ENCODE measurements around the gene CDNF. TPM values are rescaled to one million over a fixed set of nuclear protein-coding genes. Genes with fewer than 3 reads are reported as not detected.

The CDNF gene
- polyA plus RNA-seq, 12 donors = 2.2 to 4.8 (median 4.1) TPM; not detected in 2

- DNase-seq = no peak
These were observed 37.4 kb downstream of the CDNF start for GRCh38 chr10:14800397-14800796.

GRCh38 chr10:14798636-14799035 is 39.2 kb downstream of the CDNF start:
- peak; percentile 25 for DNase-seq

- no peak for DNase-seq
These were observed 49.9 kb downstream of the CDNF start for GRCh38 chr10:14787938-14788337.

GRCh38 chr10:14784459-14785055 is 53.3 kb downstream of the CDNF start:
- no peak for DNase-seq

GRCh38 chr10:14782691-14783363 is 55.0 kb downstream of the CDNF start:
- DNase-seq = no peak

GRCh38 chr10:14781763-14782162 is 56.1 kb downstream of the CDNF start:
- DNase-seq = no peak

- peak; percentile 67 for DNase-seq
These were observed 58.7 kb downstream of the CDNF start for GRCh38 chr10:14779001-14779651.

GRCh38 chr10:14776546-14776945 is 61.3 kb downstream of the CDNF start:
- no peak for DNase-seq

GRCh38 chr10:14775656-14776055 is 62.2 kb downstream of the CDNF start:
- no peak for DNase-seq

- DNase-seq = no peak
These were observed 63.0 kb downstream of the CDNF start, which contains the start of gene FAM107B for GRCh38 chr10:14774797-14775196. Gene FAM107B, minus strand, starts transcription at chr10:14774897. Its CDS starts 234 bp downstream, at chr10:14774663.

GRCh38 chr10:14774214-14774580 is 63.6 kb downstream of the CDNF start:
- no peak for DNase-seq

GRCh38 chr10:14773551-14774213 is 64.2 kb downstream of the CDNF start:
- DNase-seq = no peak

- DNase-seq = no peak
These were observed 65.4 kb downstream of the CDNF start for GRCh38 chr10:14772399-14772798.

- no peak for DNase-seq
These were observed 66.9 kb downstream of the CDNF start for GRCh38 chr10:14770927-14771326.

Other genes with a start within 250 kb of the CDNF start
- gene FAM107B, start 63.1 kb downstream of the CDNF start, polyA plus RNA-seq (ENCODE audit: insufficient read length in 12 of 12) = 10 to 100 TPM in 11 of 12 donors, not detected in 1; 17.7 to 56.0 (median 24.0) TPM
- gene HSPA14, start 269 bp upstream of the CDNF start, polyA plus RNA-seq (ENCODE audit: insufficient read length in 12 of 12) = 10 to 100 TPM in 11 of 12 donors, not detected in 1; 11.6 to 19.4 (median 16.4) TPM
- gene MSANTD7, start 269 bp upstream of the CDNF start, polyA plus RNA-seq (ENCODE audit: insufficient read length in 12 of 12) = 10 to 100 TPM in 10 of 12 donors, 1 to 10 TPM in 1, not detected in 1; 8.9 to 13.7 (median 11.5) TPM
- gene SUV39H2, start 40.8 kb upstream of the CDNF start, polyA plus RNA-seq (ENCODE audit: insufficient read length in 12 of 12) = 10 to 100 TPM in 9 of 12 donors, 1 to 10 TPM in 2, not detected in 1; 9.5 to 25.0 (median 15.7) TPM
- 10 to 100 TPM in 4 of 12 donors, 1 to 10 TPM in 7, not detected in 1; 8.0 to 16.8 (median 9.4) TPM for gene DCLRE1C, start 116.1 kb upstream of the CDNF start, polyA plus RNA-seq (ENCODE audit: insufficient read length in 12 of 12)
- gene MEIG1, start 121.4 kb upstream of the CDNF start, polyA plus RNA-seq (ENCODE audit: insufficient read length in 12 of 12) = 1 to 10 TPM in 4 of 12 donors, under 1 TPM in 5, not detected in 3; 0.33 to 1.5 (median 0.93) TPM
- gene OLAH, start 205.9 kb upstream of the CDNF start, polyA plus RNA-seq (ENCODE audit: insufficient read length in 12 of 12) = under 1 TPM in 4 of 12 donors, not detected in 8; 0.16 to 0.30 (median 0.25) TPM